Stimulated activated CD4-positive, alpha-beta T cell treated with anti-CD3 and anti-CD28 coated beads, Interleukin-4, amount 100 ng/mL, for 1 hour (primary cell): ENCODE results near the gene SLC25A22.

Source experiments
- DNase-seq: peaks from one replicate; pipeline ENCODE4 v3.0.0-alpha.2; 2020

SLC25A22 gene

GRCh38 chr11:798093-798713, at the start of gene SLC25A22:
Gene SLC25A22, minus strand, starts transcription at chr11:798281. Its CDS starts 3,275 bp downstream, at chr11:795006.
- peak; percentile 88 for DNase-seq

- DNase-seq = no peak
These were observed 49.8 kb upstream of the SLC25A22 start for GRCh38 chr11:847876-848275.

- DNase-seq = no peak
These were observed 48.5 kb upstream of the SLC25A22 start for GRCh38 chr11:846496-847098.

DNA sequence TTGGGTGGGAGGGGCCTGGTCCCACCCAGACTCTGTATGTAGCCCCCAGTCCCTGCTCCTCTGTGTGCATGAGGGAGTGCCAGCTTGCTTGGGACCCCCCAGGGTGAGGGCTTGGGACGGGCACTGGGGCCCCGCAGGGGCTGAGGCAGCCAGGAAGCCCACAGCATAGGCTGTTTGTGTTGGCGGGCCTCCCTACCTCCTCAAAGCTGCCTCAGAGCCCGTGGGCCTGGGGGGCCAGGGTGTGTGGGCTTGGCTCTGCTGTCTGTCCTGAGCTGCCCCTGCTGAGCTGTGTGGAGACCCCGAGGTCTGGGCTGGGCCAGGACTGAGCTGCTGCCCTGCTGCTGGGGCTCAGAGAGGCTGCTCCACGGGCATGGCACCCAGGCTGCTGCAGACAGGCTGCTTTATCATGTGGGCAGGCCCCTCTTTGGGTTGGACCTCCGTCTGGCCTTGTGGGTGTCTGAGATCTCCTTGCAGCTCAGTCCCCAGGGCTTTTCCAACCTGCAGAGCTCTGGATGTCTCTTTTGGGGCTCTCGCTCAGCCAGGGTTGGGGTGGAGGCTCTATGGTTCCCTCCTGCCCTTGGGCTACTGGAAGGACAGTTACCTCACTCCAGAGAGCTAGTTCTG, 47.9 kb upstream of the SLC25A22 start:
- DNase-seq = no peak

GRCh38 chr11:844693-845644, 46.9 kb upstream of the SLC25A22 start:
- DNase-seq = no peak

DNA sequence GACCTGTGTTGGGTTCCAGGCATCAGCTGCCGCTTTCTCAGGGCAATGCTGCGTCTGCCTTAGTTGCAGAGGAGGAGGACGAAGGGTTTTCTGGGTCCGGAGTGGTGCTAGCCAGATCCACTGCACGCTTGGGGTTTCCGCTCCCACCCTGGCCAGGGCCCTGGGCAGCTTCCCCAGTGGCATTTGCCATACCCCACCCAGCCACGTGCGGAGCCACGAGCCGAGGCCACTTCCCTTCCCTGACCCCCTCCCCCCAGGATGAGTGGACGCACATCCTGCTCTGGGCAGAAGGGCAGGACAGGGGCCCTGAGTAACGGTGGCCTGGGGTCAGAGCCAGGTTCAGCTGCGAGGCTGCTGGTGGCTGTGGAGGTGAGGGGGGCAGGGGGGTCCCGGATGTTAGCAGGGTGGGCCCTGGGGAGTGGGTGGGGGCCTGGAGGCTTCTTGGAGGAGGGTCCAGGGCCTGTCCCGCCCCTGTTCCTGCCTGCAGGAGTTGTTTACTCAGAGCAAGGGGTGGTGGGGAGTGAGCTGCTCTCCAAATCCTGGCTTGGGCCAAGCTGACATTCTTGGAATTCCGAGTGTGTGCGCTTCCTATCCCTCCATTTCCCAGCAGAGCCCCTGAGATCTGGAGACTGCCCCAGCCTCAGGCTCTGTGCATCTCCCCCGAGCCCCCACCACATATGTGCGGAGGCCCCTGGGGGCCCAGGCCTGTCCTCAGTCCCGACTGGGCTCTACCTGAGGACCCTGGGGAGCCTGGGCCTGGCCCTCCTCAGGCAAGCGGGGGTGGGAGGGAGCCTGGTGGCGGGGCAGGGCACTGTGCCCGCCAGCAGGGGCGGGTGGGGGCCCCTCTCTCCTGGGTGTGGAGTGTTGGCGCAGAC, 46.0 kb upstream of the SLC25A22 start:
- DNase-seq = no peak

GRCh38 chr11:843086-843734, 45.1 kb upstream of the SLC25A22 start:
- DNase-seq = no peak

GRCh38 chr11:842370-843002, 44.4 kb upstream of the SLC25A22 start, which contains the start of the genes POLR2L and TSPAN4:
Gene POLR2L, minus strand, starts transcription at chr11:842529. Its CDS starts 21 bp downstream, at chr11:842508.
Gene TSPAN4, plus strand, starts transcription at chr11:842852. Its CDS starts 7,453 bp downstream, at chr11:850305.
- DNase-seq = peak; percentile 92

GRCh38 chr11:841981-842369, 43.9 kb upstream of the SLC25A22 start:
- no peak for DNase-seq

GRCh38 chr11:839875-840617, 42.0 kb upstream of the SLC25A22 start:
- DNase-seq = no peak

DNA sequence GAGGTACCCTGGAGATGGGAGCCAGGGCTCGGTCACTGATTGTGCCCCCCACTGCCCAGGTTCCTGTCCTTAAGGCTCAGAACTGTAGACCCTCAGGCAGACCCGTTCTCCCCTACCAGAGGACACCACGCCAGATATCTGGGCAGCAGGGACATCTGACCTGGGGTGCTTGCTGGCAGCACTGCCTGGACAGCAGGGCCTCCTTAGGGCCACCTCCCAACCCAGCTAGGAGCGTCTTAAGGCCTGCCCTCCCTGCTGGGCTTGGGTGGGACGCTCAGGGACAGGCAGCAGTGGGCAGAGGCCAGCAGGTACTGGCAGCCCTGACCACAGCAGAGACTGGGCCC, 41.2 kb upstream of the SLC25A22 start:
- no peak for DNase-seq

DNA sequence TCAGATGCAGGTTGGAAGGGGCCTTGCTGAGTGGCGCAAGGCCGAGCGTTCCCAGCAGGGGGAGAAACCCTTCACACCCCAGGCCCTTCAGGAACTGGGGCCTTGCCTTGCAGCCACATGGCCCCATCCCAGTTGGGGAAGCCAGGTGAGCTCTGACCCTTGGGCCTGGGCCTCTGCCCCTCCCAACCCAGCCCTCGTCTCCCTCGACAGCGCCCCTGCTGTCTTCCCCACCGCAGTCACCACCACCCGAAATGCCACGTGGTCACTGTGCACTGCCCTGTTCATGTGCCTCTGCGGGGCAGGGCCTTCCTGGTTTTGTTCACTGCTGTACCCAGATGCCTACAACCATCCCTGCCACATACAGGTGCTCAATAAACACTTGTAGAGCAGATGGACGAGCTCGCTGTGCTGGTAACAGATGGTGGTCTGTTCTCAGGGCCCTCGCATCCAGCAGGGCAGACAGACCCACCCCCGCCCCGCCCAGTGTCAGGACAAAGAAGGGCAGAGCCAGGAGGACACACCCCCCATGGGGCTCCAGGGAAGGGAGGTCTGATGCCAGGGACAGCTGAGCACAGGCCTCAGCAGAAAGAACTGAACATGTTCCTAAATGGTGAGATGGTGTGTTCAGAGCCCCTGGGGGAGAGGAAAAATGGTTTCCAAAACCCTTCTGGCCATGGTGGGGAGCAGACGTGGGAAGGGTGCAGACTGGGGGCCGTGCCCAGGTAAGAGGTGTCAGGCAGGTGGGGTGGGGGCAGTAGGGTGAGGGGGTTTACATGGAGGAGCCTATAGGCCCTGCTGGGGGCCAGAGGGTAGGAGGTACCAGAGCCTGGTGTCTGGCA, 40.6 kb upstream of the SLC25A22 start:
- DNase-seq = no peak

GRCh38 chr11:837990-838307, 39.9 kb upstream of the SLC25A22 start:
- no peak for DNase-seq

DNA sequence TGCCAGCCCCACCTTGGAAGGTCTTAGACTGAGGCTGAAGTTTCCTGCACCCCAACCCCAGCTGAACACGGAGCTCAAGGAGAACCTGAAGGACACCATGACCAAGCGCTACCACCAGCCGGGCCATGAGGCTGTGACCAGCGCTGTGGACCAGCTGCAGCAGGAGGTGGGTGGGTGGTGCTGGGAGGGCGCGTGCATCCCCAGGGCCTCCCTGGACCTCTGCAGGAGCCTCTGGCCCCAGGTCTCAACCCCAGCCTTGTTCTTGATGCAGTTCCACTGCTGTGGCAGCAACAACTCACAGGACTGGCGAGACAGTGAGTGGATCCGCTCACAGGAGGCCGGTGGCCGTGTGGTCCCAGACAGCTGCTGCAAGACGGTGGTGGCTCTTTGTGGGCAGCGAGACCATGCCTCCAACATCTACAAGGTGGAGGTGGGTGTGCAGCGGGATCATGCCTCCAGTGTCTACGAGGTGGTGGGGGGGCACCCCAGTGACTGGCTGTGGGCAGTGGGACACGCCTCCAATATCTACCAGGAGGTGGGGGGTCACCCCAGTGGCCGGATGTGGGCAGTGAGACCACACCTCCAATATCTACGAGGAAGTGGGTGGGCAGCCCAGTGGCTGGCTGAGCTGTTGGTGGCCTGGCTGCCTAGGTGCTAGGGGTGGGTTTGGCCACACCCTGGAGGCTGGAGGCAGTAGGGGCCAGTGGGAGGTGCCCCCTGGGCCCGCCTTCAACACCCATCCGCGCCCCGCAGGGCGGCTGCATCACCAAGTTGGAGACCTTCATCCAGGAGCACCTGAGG, 39.3 kb upstream of the SLC25A22 start:
- DNase-seq = no peak

GRCh38 chr11:836700-837099, 38.6 kb upstream of the SLC25A22 start:
- no peak for DNase-seq

DNA sequence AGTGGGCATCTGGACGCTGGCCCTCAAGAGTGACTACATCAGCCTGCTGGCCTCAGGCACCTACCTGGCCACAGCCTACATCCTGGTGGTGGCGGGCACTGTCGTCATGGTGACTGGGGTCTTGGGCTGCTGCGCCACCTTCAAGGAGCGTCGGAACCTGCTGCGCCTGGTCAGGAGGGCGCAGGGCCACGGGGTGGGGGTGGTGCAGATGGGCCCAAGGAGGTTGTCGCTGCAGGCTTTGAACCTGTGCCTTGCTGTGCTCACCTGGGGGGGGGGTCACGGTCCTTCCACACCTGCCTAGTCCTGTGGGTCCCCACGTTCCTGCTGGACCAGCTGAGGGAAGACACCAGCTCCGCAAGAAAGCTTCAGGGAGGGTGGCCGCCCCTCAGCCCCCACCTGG, 38.2 kb upstream of the SLC25A22 start:
- DNase-seq = no peak

DNA sequence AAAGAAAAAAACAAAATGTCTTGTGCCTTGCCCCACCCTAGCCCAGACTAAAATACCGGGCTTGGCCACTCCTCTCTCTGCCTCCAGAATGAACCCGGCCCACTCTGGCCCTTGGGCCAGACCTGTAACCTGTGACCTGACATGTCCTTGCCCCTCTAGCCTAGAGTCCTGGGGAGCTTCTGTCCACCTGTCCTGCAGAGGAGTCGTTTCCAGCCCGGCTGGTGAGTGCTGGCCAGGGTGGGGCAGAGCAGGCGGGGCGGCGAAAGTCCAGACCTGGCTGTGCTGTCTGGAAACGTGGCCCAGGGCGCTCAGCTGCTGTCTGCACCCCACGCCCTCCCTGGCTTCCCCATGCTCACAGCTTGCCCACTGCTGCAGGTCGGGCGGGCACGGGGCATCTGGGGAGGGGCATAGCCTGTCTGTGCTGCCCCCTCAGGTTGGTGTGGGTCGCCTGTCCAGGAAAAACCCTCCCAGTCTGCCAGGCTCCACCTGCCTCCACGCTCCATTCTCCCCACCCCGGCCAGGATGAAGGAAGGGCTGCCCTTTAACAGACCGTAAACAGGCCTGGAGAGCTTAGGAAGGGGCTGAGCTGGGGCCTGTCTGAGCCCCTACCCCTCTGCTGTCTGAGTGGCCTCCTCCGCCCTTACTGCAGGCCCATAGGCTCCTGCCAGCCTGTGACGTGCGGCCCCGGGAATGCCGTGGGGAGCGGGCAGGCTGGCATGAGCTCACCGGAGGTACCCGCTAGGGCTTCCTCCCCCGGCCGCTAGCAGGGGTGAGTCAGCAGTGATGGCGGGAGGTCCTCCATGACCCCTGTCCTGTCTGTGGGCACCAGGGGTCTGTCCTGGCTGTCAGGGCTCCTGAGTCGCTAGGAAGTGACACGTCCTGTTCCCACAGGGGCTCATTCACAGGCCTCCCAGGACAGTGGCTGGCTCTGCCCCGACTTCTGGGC, 36.6 kb upstream of the SLC25A22 start:
- DNase-seq = no peak
